ENCODE results near the gene IL36G.
"Not testable (repeated sequence)": the region's sequence is repeated elsewhere in the genome, so short reads cannot be mapped to it uniquely, and the experiment has no call there.

IL36G gene

DNA sequence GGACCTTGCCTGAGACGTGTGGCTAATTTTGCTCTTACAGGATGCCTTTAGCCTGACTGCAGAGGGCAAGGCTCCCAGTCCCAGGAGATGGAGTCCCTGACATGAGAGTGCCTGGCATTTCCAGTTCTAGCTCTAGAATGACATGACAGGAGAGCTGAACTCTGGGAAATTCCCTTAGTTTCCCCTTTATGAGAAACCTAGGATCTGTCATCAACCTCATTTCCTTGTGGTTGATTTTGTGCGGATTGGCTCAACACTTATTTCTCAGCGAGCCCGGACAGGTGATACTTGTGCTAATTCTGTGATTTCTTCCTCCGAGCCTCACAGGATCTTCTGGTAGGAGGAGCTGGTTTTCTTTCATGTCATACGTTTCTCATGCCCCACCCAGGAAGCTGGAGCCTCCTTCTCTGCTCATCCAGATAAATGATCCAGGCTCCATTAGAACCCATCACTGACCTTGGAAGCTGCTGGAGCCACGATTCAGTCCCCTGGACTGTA is at the start of gene IL36G:
Gene IL36G, plus strand, starts transcription at position 448 of the 498 bp plus-strand sequence. CDS start 633 bp downstream, outside the sequence.
- no peak for DNase-seq (ENCODE audit: low read depth)

DNA sequence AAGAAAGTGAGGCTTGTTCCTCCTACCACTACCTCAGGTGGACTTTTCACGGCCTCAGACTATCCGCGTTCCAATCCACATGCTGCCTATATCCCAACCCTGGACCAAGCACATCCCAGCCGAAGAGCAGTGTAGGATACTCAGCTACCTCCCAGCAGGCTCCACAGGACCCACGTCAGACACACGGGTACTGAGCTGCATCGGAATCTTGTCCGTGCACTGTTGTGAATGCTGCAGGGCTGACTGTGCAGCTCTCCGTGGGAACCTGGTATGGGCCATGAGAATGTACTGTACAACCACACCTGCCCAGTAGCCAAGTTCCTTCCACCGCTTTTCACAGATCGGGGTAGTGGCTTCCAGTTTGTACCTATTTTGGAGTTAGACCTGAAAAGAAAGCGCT is 44.5 kb upstream of the IL36G start:
- DNase-seq (ENCODE audit: low read depth): no peak

DNA sequence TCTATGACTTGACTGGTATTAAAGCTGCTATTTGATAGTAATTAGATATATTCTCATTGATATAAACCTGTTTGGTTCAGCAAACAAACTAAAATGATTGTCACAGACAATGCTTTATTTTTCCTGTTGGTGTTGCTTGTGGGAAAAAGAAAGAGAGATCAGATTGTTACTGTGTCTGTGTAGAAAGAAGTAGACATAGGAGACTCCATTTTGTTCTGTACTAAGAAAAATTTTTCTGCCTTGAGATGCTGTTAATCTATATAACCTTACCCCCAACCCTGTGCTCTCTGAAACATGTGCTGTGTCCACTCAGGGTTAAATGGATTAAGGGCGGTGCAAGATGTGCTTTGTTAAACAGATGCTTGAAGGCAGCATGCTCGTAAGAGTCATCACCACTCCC is 43.7 kb upstream of the IL36G start:
- not testable (repeated sequence) for DNase-seq (ENCODE audit: low read depth)

DNA sequence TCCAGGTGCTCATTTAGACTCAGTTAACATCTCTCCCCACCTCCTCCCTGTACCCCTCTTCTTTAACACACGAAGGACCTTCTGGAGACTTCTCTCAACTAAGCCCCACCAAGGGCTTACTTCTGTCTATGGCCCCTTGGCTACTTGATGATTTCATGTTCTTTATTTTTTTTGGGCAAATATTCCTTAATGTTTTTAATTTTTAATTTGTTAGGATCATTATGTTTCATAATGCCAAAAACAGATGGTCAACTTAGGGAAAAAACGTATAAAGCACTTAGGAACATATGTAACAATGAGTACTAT is 40.9 kb upstream of the IL36G start:
- no peak for DNase-seq (ENCODE audit: low read depth)

DNA sequence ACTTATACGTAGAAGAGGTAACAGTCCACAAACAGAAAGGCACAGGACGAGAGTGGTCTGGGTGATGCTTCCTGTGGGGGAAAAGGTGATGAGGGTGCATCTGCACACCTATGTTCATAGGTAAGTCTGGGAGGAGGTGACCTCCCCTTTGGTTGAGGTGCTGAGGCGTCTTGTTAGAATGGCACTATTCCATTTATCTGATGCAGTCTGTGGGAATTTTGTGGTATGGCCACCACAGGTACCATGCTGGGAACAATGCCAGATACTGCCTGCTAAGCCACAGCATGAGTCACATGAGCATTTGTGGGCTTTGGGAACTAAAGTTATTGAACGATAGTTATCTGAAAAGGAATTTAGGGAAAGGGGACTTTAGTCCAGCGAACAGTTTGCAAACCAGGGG is 38.9 kb upstream of the IL36G start:
- DNase-seq (ENCODE audit: low read depth): no peak

DNA sequence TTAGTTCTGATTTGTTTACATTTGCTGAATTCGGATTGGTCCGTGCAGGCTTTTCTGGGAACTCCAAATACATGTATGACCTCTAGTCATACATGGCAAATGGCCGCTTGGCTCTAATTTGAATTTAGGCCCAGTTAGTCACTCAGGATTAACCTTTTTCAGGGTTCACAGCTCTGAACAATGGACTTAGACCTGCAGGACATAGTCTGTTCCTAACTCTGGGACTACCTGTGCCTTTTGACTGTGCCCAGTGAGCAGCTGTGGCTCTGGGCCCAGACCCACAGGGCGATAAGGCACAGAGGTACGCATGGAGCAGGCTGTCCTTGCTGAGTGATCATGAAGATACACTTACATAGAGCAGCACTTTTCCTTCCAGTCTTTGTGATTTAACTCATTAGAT is 38.4 kb upstream of the IL36G start:
- no peak for DNase-seq (ENCODE audit: low read depth)

DNA sequence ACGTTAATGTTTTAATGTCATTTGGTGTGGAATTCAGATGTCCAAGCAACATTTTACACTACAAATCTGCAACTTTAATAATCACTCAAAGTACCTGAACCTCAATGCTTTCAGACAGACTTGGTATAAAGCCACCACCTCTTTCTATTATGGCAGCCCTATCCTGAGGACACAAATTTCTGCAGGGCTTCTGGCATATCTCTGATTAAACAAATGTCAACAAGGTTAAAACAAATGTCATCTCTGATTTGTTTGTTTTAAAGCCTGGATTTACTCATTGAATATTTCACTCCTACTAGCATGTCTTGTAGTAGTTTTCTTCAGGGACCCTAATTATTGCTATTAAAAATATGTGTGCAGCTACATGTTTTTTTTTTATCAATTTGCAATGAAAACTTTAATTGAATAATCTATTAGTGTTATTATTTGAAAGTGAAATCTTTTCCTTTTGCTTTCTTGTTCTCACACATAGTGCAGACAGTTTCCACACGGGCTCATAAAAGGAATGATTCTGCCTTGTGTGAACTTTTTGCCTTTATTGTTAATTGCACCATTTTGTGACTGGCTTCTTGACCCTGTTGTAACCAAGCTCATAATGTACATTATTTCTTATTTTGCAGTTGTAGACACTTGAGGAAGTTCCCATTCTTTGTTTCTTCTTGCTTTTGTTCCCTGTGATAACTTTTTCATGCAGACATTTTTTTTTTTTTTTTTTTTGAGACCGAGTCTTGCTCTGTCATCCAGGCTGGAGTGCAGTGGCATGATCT is 36.8 kb upstream of the IL36G start:
- no peak for DNase-seq (ENCODE audit: low read depth)

DNA sequence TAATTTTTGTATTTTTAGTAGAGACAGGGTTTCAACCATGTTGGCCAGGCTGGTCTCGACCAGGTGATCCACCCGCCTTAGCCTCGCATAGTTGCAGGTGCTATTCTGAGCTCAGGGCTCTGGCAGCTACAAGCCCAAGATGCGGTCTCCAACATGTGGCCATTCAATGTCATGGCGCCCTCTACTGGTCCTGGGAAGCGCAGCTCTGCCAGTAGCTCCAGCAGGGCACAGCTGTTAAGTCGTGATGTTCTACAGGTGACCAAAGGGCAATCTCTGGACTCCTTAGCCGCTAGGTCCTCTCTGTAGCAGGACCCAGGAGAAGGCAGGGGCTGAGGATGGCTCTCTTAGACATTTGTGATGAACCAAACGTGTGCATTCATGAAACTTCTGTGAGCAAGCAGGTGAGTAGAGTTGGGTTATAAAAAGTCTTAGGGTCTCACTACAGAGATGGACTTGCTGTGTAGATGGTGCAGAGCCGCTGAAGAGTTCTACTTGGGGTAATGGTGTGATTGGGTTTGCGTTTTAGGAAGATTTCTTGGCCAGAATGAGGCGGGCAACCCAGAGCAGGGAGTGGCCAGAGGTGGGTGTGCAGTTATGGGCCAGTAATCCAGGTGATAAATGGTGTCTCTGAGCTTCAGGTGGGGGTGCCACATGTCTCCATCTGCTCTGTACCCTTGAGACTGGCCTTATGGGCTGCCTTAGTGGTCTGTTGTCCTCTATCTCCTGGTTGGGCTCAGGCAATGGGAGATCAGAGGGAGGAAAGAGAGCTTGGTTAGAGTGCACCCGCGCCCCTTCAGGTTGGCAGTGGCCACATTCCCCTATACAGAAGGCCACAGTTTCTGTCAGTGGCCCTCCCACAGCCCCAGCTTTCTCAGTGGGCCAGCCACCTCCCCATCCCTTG is 35.8 kb upstream of the IL36G start:
- peak; percentile 27 for DNase-seq (ENCODE audit: low read depth)

DNA sequence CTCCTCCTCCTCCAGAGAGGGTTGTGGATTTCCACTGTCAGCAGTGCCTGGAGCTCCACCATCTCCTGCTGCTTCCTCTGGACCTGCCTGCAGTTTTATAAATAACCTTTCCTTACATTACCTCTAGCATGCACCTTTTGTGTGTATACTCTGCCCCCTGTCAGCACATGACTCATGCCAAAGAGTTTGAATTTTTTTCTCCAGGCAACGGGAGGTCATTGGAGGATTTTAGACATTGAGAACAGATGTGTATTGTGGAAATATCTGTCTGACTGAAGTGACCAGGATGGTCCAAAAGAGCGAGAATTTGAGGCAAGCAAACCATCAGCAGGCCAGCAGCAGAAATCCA is 35.2 kb upstream of the IL36G start:
- no peak for DNase-seq (ENCODE audit: low read depth)

DNA sequence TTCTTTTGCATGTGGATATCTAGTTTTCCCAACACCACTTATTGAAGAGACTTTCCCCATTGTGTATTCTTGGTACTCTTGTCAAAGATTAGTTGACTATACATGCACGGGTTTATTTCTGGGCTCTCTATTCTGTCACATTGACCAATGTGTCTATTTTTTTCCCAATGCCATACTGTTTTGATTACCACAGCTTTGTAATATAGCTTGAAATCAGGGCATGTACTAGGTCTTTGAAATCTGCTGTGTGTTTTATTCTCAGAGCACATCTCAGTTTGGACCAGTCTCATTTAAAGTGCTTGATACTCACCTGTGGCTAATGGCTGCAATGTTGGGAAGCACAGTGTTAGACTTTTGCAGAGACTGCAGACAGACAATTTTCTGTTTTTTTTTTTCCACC is 32.8 kb upstream of the IL36G start:
- DNase-seq (ENCODE audit: low read depth): no peak

DNA sequence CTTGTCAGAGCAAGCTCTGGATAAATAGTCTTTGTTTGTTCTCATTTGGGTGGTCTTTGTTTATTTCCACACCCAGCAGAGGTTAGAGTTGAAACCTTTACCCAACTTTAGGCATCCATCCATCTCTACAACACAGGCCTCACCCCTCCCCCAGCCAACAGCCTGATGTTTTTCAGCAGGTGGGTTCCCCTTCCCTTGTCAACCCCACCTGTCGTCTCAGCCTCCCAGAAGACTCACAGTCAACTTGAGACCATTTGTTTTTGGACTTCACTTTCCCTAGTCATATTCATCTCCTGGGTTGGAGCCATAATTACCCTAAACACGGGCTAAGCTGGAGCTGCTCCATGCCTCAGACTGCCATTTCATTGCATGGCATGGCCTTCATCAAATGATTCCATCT is 31.7 kb upstream of the IL36G start:
- DNase-seq (ENCODE audit: low read depth): no peak

DNA sequence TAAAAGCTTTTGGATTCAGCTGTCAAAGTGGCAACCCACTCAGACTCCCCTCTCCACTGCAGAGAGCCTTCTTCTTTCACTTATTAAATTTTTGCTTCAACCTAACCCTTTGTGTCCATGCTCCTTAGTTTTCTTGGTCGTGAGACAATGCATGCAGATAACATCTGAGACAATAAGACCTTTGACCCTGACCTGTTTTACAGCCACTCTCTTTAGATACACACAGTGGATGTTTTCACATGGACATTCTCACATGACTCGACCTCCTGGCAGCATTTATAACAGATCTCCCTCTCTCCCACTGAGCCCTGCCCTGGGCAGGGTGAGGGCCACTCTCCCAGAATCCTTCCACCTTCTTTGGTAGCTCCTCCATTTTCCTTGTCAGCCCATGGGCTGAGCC is 30.4 kb upstream of the IL36G start:
- DNase-seq (ENCODE audit: low read depth): no peak

DNA sequence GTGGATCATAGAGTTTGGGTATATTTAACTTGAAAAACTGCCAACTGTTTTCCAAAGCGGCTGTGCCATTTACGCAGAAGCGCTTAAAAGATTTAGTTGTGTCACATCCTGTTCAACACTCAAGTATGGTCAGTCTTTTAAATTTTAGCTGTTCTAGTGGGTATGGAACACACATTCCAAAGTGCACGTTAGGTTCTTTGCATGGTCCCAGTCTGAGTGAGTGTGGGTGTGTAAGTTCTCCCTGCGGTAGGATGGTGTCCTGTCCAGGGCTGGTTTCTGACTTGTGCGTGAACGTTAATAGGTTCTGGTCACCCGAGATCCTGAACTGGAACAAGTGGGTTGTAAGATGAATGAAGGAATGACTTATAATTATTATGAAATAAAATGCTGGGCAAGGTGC is 28.4 kb upstream of the IL36G start:
- DNase-seq (ENCODE audit: low read depth): no peak

DNA sequence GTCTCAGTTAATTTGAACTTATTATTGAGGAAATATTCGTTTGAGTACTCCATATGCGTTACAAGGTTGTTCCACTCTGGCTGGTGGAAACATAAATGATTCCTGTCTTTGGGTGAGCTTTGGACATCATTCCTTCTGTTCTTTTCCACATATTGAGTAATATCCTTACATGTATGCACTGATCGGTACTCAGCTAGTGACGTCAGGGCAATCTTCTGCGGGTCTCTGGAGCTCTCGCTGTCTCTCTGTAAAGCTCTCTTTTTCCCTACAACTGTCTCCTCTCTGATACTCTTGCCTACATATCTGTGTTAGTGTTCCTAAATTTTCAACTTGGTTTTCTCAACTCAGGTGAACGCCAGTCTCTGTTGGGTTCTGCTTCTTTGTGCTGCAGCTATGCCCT is 23.4 kb upstream of the IL36G start:
- DNase-seq (ENCODE audit: low read depth): no peak

DNA sequence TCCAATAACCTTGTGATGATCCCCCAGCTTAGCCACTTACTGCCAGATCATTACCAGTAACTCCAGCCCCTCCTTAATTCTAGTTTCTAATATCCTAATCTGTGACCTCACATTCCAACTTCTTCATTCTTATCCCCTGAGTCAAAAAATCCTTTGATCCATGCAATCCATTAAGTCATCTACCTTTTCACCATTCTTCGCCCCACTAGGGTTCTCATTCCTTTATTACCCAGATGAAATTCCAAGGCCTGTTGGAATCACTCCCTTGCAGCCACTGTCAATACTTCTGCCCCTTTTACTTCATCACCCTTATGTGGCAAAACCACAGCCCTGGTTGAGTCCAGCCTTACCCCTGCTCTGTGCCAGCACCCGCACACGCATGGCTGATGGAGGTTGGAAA is 20.3 kb upstream of the IL36G start:
- no peak for DNase-seq (ENCODE audit: low read depth)

DNA sequence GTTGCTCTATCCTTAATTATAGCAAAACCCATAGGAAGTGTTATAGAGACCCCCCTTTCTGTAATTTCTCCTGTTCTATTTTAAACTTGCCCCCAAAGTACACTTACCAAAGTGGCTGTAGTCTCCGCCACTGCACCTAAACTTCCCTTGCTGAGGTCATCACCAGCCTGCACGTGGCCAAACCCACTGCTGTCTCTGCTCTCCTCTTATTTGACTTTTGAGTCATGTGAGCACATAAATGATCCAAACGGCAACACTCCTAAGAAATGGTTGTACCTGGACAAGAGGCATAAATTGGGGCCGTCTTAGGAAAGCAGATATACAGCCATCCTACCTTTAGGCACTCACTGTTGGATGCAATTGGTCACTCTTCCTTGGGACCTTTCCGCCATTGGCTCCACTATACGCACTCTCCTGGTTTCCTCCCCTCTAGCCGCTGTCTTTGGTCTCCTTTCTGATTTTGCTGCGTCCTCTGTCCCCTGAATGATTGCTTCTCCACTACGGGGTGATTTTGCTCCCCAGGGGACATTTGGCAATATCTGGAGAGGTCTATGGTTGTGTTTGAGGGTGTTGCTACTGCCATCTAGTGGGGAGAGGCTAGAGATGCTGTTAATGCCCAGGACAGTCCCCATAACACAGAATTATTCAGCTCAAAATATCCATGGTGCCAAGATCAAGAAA is 19.2 kb upstream of the IL36G start:
- no peak for DNase-seq (ENCODE audit: low read depth)

DNA sequence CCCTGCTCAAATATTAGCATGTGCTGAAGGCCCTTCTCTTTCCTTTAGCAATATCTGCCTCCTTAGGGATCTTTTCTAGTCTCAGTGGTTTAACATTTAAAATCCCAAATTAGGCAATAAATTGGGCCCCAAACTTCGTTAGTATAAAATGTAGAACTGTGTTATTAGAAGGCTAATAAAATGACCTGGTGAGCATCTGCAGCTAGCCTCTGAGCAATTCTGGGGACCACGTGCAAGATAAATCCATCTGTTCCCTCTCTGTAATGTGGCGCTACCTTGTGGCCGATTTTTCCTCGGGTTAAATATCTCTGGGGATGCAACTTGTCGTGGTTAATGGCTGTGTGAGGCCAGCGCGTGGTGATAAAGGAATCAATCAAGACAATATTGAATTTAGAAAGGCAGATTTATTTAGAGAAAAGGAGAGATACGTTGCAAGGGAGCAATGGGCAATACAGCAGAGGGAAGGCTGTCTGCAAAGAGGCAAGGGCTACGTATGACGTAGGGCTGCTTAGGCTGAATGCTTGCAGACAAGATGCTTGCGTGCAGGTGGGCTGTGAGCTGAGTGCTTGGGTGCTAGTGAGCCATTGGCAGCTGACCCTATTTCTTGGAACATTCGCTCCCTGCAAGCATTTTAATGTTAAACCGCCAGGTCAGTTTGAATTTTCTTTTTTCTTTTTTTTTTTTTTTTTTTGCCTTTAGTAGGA is 18.5 kb upstream of the IL36G start:
- DNase-seq (ENCODE audit: low read depth): no peak

DNA sequence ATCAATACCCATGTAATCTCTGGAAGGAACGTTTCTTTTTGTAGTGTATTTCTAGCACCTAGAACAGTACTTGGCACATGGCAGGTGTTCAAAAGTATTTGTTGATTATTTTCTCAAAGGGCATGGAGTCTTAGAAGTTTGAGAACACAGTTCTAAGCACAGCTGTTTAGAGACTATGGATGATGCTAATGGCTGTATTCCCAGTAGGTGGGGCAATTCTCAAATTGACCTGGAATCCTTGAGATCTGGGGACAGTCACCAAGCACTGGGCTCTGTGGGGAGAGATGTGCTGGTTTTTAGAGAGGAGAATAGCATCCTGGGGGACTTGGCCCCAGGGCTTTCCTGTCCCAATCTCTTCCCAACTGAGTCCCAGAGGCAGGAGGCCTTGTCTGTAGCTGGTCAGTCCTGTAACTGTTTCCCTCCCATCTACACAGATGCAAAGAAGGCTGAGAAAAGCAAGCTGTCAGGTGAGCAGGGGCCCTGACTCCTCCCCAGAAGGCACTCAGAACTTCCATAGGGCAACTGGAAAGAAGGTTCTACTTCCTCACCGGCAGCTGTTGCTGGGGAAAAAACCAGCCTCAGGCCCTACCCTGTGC is 17.5 kb upstream of the IL36G start:
- no peak for DNase-seq (ENCODE audit: low read depth)

DNA sequence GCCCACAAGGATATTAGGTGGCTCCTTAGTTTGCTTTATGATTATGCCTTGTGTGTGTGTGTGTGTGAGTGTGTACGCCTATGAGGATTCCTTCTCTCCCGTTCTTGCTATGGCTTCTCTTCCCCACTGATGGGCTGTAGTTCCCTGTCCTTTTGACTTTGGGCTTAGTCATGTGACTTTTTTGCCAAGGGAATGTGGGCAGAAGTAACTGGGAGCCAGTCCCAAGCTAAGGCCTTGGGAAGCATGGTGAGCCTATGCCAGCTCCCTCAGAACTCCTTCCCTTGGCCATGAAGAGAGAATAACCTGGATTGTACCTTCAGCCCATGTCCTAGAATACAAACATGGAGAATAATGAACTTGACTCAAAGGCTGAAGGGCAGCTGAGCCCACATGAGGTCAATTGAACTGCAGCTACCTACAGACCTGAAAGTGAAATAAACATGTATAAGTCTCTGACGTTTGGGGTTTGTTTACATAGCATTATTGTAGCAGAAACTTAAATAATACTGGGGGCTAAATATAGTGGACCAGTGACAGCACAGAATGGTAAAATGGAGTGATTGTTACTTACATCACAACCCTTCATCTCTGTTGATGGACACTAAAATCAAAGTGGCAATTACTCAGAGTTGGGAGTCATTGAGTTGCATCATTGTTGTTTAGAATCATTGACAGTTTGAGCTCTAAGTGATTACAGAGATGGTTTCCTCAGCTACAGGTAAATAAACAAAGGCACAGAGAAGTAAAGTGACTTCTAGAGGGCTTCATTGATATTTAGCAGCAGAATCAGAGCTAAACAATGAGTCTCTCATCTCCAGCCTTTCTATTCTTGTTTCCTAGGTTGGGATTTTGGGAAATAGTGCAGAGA is 15.3 kb upstream of the IL36G start:
- no peak for DNase-seq (ENCODE audit: low read depth)

DNA sequence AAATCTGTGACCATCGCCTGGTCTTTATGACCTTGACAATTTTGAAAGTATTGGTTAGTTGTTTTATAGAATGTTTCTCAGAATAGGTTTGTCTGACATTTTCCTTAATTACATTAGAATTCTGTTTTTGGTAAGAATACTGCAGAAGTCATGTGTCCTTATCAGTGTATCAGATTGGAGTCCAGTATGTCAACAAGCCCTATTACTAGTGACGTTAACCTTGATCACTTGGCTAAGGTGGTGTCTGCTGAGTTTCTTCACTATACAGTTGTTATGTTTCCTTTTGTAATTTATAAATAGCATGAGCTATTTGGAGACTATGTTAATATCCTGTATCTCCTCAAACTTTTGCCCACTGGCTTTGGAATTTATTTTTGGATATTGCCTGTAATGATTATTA is 10.8 kb upstream of the IL36G start:
- DNase-seq (ENCODE audit: low read depth): no peak

All from stimulated activated CD8-positive, alpha-beta memory T cell treated with anti-CD3 and anti-CD28 coated beads, Interleukin-12 subunit alpha, Interleukin-12 subunit beta, amount 100 ng/mL, for 1 hour (primary cell).